ENCODE measurements around the gene SNX13.
"Not testable (repeated sequence)": the region's sequence is repeated elsewhere in the genome, so short reads cannot be mapped to it uniquely, and the experiment has no call there.

Gene SNX13

GRCh38 chr7:17855202-17855601 is 85.1 kb downstream of the SNX13 start:
- no peak overlapping the region for H3K4me3 ChIP-seq

GRCh38 chr7:17854261-17855047 is 85.8 kb downstream of the SNX13 start:
- Histone ChIP-seq H3K27ac (no peak overlapping the region), H3K4me3 (no peak overlapping the region)

More at GRCh38 chr7:17855202-17855601, 85.1 kb downstream of the SNX13 start:
- no peak overlapping the region for H3K27ac ChIP-seq

GRCh38 chr7:17852361-17852760 is 87.9 kb downstream of the SNX13 start:
- Histone ChIP-seq H3K4me3 (no peak overlapping the region), H3K27ac (no peak overlapping the region)

- no peak overlapping the region for H3K4me3 ChIP-seq
- H3K27ac ChIP-seq, result no peak overlapping the region
Observed at GRCh38 chr7:17849504-17849903, 90.8 kb downstream of the SNX13 start.

- Histone ChIP-seq H3K27ac (no peak overlapping the region), H3K4me3 (no peak overlapping the region)
Observed at GRCh38 chr7:17848516-17848915, 91.8 kb downstream of the SNX13 start.

GRCh38 chr7:17846935-17847334 is 93.4 kb downstream of the SNX13 start:
- no peak overlapping the region for H3K4me3 ChIP-seq
- H3K27ac ChIP-seq, result no peak overlapping the region

- H3K4me3 ChIP-seq, result no peak overlapping the region
- H3K27ac ChIP-seq, result no peak overlapping the region
Observed at GRCh38 chr7:17845197-17845547, 95.1 kb downstream of the SNX13 start.

GRCh38 chr7:17844514-17845196 is 95.6 kb downstream of the SNX13 start:
- Histone ChIP-seq H3K4me3 (no peak overlapping the region), H3K27ac (no peak overlapping the region)

GRCh38 chr7:17844022-17844421 is 96.3 kb downstream of the SNX13 start:
- no peak overlapping the region for H3K27ac ChIP-seq
- no peak overlapping the region for H3K4me3 ChIP-seq

GRCh38 chr7:17843041-17843440 is 97.3 kb downstream of the SNX13 start:
- Histone ChIP-seq H3K27ac (no peak overlapping the region), H3K4me3 (no peak overlapping the region)

GRCh38 chr7:17832820-17833355 is 107.4 kb downstream of the SNX13 start:
- Histone ChIP-seq H3K4me3 (no peak overlapping the region), H3K27ac (no peak overlapping the region)

- H3K4me3 ChIP-seq, result no peak overlapping the region
- no peak overlapping the region for H3K27ac ChIP-seq
Observed at GRCh38 chr7:17832242-17832641, 108.1 kb downstream of the SNX13 start.

GRCh38 chr7:17830206-17830605 is 110.1 kb downstream of the SNX13 start:
- Histone ChIP-seq H3K27ac (no peak overlapping the region), H3K4me3 (no peak overlapping the region)

GRCh38 chr7:17829001-17829400 is 111.3 kb downstream of the SNX13 start:
- H3K4me3 ChIP-seq, result no peak overlapping the region
- H3K27ac ChIP-seq, result no peak overlapping the region

- H3K4me3 ChIP-seq, result no peak overlapping the region
- H3K27ac ChIP-seq, result no peak overlapping the region
Observed at GRCh38 chr7:17822547-17823173, 117.6 kb downstream of the SNX13 start.

GRCh38 chr7:17816903-17817302 is 123.4 kb downstream of the SNX13 start:
- no peak overlapping the region for H3K27ac ChIP-seq
- H3K4me3 ChIP-seq, result no peak overlapping the region

- no peak overlapping the region for H3K4me3 ChIP-seq
- H3K27ac ChIP-seq, result no peak overlapping the region
Observed at GRCh38 chr7:17815318-17815717, 125.0 kb downstream of the SNX13 start.

- H3K4me3 ChIP-seq, result no peak overlapping the region
- no peak overlapping the region for H3K27ac ChIP-seq
Observed at GRCh38 chr7:17814058-17814457, 126.2 kb downstream of the SNX13 start.

GRCh38 chr7:17809215-17809614 is 131.1 kb downstream of the SNX13 start:
- H3K27ac ChIP-seq, H3K4me3 ChIP-seq: not testable (repeated sequence)

GRCh38 chr7:17807242-17807641 is 133.1 kb downstream of the SNX13 start:
- Histone ChIP-seq H3K4me3 (no peak overlapping the region), H3K27ac (no peak overlapping the region)

GRCh38 chr7:17806631-17807030 is 133.7 kb downstream of the SNX13 start:
- Histone ChIP-seq H3K27ac (no peak overlapping the region), H3K4me3 (no peak overlapping the region)
